HEK293 (cell line): ENCODE data around the gene WASF3.

Experiments
- CTCF ChIP-seq: fragments of 450-650 bp; formaldehyde crosslinking; IDR thresholded peaks from 2 replicates; pipeline ENCODE4 v1.5.1; 2016; ENCODE audit warnings: missing biosample characterization, missing genetic modification characterization
- OSR2 ChIP-seq: fragments of 450-650 bp; formaldehyde crosslinking; IDR thresholded peaks from 2 replicates; pipeline ENCODE4 v1.5.1; 2016; ENCODE audit warnings: missing biosample characterization, missing genetic modification characterization
- RBAK ChIP-seq: fragments of 450-650 bp; formaldehyde crosslinking; IDR thresholded peaks from 2 replicates; pipeline ENCODE4 v1.5.1; 2016; ENCODE audit warnings: missing biosample characterization, missing genetic modification characterization
- ZBTB1 ChIP-seq: fragments of 450-650 bp; formaldehyde crosslinking; IDR thresholded peaks from 2 replicates; pipeline ENCODE4 v1.5.1; 2016; ENCODE audit warnings: missing biosample characterization, missing genetic modification characterization
- ZFP41 ChIP-seq: fragments of 450-650 bp; formaldehyde crosslinking; IDR thresholded peaks from 2 replicates; pipeline ENCODE4 v1.5.1; 2016; ENCODE audit warnings: missing biosample characterization, missing genetic modification characterization, borderline replicate concordance
- ZIC2 ChIP-seq: fragments of 450-650 bp; formaldehyde crosslinking; IDR thresholded peaks from 2 replicates; pipeline ENCODE4 v1.5.1; 2016; ENCODE audit warnings: missing biosample characterization, missing genetic modification characterization
- ZNF133 ChIP-seq: fragments of 450-650 bp; formaldehyde crosslinking; IDR thresholded peaks from 2 replicates; pipeline ENCODE4 v1.5.1; 2016; ENCODE audit warnings: missing biosample characterization, missing genetic modification characterization
- ZNF501 ChIP-seq: fragments of 450-650 bp; formaldehyde crosslinking; IDR thresholded peaks from 2 replicates; pipeline ENCODE4 v1.5.1; 2016; ENCODE audit warnings: missing biosample characterization, missing genetic modification characterization
- ZNF560 ChIP-seq: fragments of 450-650 bp; formaldehyde crosslinking; IDR thresholded peaks from 2 replicates; pipeline ENCODE4 v1.5.1; 2017; ENCODE audit warnings: missing biosample characterization, missing genetic modification characterization, borderline replicate concordance
- ZNF629 ChIP-seq: fragments of 450-650 bp; formaldehyde crosslinking; IDR thresholded peaks from 2 replicates; pipeline ENCODE4 v1.5.1; 2017; ENCODE audit warnings: missing biosample characterization, missing genetic modification characterization
- ZNF677 ChIP-seq: fragments of 450-650 bp; IDR thresholded peaks from 2 replicates; pipeline ENCODE4 v1.5.0; 2018; ENCODE audit warnings: missing biosample characterization, mild to moderate bottlenecking, missing genetic modification characterization, moderate library complexity
- ZNF707 ChIP-seq: fragments of 450-650 bp; formaldehyde crosslinking; IDR thresholded peaks from 2 replicates; pipeline ENCODE4 v1.5.1; 2016; ENCODE audit warnings: missing biosample characterization, missing genetic modification characterization
- TF ChIP-seq, protein P1 (sequence below): fragments of 450-650 bp; formaldehyde crosslinking; IDR thresholded peaks from 2 replicates; pipeline ENCODE4 v1.5.1; 2016; ENCODE audit warnings: missing biosample characterization, missing genetic modification characterization, low read depth
- TF ChIP-seq, protein P2 (sequence below): fragments of 450-650 bp; formaldehyde crosslinking; IDR thresholded peaks from 2 replicates; pipeline ENCODE4 v1.5.1; 2016; ENCODE audit warnings: missing biosample characterization, missing genetic modification characterization

GRCh38 chr13:26679411-26680122 lies 122.1 kb downstream of the WASF3 start:
- TF ChIP-seq RBAK (tag by site-specific recombination) (no peak), ZNF677 (tag by site-specific recombination) (no peak), ZFP41 (no peak), ZNF707 (tag by site-specific recombination) (no peak), ZNF133 (tag by site-specific recombination) (no peak), ZNF560 (tag by site-specific recombination) (no peak), CTCF (no peak), ZBTB1 (tag by site-specific recombination) (no peak), ZNF629 (tag by site-specific recombination) (no peak), ZNF501 (tag by site-specific recombination) (no peak), OSR2 (tag by site-specific recombination) (no peak), ZIC2 (no peak)
- TF ChIP-seq, protein P1, sequence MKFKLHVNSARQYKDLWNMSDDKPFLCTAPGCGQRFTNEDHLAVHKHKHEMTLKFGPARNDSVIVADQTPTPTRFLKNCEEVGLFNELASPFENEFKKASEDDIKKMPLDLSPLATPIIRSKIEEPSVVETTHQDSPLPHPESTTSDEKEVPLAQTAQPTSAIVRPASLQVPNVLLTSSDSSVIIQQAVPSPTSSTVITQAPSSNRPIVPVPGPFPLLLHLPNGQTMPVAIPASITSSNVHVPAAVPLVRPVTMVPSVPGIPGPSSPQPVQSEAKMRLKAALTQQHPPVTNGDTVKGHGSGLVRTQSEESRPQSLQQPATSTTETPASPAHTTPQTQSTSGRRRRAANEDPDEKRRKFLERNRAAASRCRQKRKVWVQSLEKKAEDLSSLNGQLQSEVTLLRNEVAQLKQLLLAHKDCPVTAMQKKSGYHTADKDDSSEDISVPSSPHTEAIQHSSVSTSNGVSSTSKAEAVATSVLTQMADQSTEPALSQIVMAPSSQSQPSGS = no peak
- TF ChIP-seq, protein P2, sequence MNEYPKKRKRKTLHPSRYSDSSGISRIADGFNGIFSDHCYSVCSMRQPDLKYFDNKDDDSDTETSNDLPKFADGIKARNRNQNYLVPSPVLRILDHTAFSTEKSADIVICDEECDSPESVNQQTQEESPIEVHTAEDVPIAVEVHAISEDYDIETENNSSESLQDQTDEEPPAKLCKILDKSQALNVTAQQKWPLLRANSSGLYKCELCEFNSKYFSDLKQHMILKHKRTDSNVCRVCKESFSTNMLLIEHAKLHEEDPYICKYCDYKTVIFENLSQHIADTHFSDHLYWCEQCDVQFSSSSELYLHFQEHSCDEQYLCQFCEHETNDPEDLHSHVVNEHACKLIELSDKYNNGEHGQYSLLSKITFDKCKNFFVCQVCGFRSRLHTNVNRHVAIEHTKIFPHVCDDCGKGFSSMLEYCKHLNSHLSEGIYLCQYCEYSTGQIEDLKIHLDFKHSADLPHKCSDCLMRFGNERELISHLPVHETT (tag by site-specific recombination) = no peak
